ENCODE results near the gene OGFR.

The OGFR gene

DNA sequence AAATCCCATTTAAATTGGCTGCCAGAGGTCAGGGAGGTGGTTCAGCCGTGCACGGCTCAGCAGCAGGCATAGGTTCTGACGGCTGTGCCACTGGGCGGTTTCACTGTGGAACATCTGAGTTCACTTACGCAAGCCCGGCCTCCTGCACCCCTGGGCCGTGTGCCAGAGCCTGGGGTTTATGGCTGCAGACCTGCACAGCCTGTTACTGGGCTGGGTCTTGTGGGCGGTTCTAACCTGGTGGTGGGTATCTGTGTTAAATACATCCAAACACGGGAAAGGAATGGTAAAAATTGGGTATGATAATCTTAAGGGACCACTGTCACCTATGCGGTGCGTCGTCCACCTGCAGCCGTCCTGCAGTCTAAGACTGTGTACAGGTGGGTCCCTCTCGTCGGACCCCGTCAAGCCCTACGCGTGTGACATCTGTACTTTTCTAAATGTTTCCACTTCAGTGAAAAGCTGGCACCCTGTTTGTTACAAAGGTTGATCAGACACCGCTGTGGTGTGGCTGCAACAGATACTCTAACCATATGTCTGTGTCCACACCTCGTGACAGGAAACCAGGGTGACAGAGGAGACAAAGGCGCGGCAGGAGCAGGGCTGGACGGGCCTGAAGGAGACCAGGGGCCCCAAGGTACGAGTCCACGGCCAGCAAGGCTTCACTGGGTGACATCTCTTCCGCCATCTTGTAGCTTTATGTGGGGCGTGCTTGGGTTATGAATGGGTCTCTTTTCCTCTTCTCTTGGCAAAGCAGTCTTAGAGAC lies 33.7 kb downstream of the OGFR start (continued):
- TF ChIP-seq INSM2 (tag by site-specific recombination; IDR thresholded peaks at IDR 0.05) (no peak), ZNF629 (tag by site-specific recombination; IDR thresholded peaks at IDR 0.05) (0 out of 2 replicates have a peak, but pooled peaks have one; percentile 30), ZNF600 (tag by site-specific recombination; IDR thresholded peaks at IDR 0.05) (peak; percentile 57; the same call in 1 of the 2 replicates), ZBTB8A (tag by site-specific recombination; IDR thresholded peaks at IDR 0.05) (peak; percentile 94), ZNF335 (tag by site-specific recombination; conservative IDR thresholded peaks at IDR 0.05) (peak; percentile 50; the same call in 1 of the 2 replicates), REST (tag by site-specific recombination; IDR thresholded peaks at IDR 0.05) (no peak), ZIC2 (tag by site-specific recombination; IDR thresholded peaks at IDR 0.05) (peak; percentile 70), ZFP69B (tag by site-specific recombination; IDR thresholded peaks at IDR 0.05) (no peak), ZNF530 (tag by site-specific recombination; IDR thresholded peaks at IDR 0.05; ENCODE audit: low read depth) (no peak), ZNF341 (tag by site-specific recombination; IDR thresholded peaks at IDR 0.05; ENCODE audit: low read depth) (peak; percentile 98), ZBTB17 (tag by site-specific recombination; IDR thresholded peaks at IDR 0.05) (peak; percentile 35; the same call in 1 of the 2 replicates), ZBTB21 (tag by site-specific recombination; IDR thresholded peaks at IDR 0.05) (0 out of 2 replicates have a peak, but pooled peaks have one; percentile 10), TCF7L2 (IDR thresholded peaks at IDR 0.05; ENCODE audit: borderline replicate concordance, low read depth, low read length) (no peak), KLF1 (tag by site-specific recombination; IDR thresholded peaks at IDR 0.05) (peak; percentile 68; the same call in 1 of the 2 replicates), ZNF146 (tag by site-specific recombination; IDR thresholded peaks at IDR 0.05) (no peak), KLF16 (tag by site-specific recombination; IDR thresholded peaks at IDR 0.05) (peak; percentile 11; the same call in 1 of the 2 replicates), ZFHX2 (tag by site-specific recombination; conservative IDR thresholded peaks at IDR 0.05) (peak; percentile 48), ZBTB20 (tag by site-specific recombination; IDR thresholded peaks at IDR 0.05) (peak; percentile 40; the same call in 1 of the 2 replicates)
- TF ChIP-seq, protein P1, sequence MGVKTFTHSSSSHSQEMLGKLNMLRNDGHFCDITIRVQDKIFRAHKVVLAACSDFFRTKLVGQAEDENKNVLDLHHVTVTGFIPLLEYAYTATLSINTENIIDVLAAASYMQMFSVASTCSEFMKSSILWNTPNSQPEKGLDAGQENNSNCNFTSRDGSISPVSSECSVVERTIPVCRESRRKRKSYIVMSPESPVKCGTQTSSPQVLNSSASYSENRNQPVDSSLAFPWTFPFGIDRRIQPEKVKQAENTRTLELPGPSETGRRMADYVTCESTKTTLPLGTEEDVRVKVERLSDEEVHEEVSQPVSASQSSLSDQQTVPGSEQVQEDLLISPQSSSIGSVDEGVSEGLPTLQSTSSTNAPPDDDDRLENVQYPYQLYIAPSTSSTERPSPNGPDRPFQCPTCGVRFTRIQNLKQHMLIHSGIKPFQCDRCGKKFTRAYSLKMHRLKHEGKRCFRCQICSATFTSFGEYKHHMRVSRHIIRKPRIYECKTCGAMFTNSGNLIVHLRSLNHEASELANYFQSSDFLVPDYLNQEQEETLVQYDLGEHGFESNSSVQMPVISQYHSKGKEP (tag by site-specific recombination; IDR thresholded peaks at IDR 0.05) = peak; percentile 68; the same call in 1 of the 2 replicates
- TF ChIP-seq, protein P2, sequence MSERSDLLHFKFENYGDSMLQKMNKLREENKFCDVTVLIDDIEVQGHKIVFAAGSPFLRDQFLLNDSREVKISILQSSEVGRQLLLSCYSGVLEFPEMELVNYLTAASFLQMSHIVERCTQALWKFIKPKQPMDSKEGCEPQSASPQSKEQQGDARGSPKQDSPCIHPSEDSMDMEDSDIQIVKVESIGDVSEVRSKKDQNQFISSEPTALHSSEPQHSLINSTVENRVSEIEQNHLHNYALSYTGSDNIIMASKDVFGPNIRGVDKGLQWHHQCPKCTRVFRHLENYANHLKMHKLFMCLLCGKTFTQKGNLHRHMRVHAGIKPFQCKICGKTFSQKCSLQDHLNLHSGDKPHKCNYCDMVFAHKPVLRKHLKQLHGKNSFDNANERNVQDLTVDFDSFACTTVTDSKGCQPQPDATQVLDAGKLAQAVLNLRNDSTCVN (tag by site-specific recombination; optimal IDR thresholded peaks at IDR 0.05) = peak; percentile 21
